Stimulated activated CD4-positive, alpha-beta T cell treated with anti-CD3 and anti-CD28 coated beads, Interleukin-1b, Interleukin-23, amount 100 ng/mL, for 24 hours (primary cell): ENCODE results near the gene OR56A4.

Experiments used
- DNase-seq, 4 experiments: peaks; one replicate each; pipeline ENCODE4 v3.0.0-alpha.2; 2020; ENCODE audit warnings: low read depth in 4 of 4, low spot score in 1 of 4

OR56A4 gene

GRCh38 chr11:6006846-6007245 is at the start of gene OR56A4:
OR56A4 (minus strand) TSS chr11:6006946; CDS start chr11:6002992, 3,954 bp downstream.
- DNase-seq: no peak

GRCh38 chr11:6055569-6055968 is 48.8 kb upstream of the OR56A4 start:
- DNase-seq: no peak

- no peak for DNase-seq
These were observed 45.6 kb upstream of the OR56A4 start for GRCh38 chr11:6052374-6052773.

GRCh38 chr11:6040874-6041273 is 34.1 kb upstream of the OR56A4 start:
- no peak for DNase-seq

- no peak for DNase-seq
These were observed 24.1 kb upstream of the OR56A4 start, which contains the start of gene OR56A1 for GRCh38 chr11:6030708-6031405. OR56A1 (minus strand) TSS chr11:6030758; CDS start chr11:6027692, 3,066 bp downstream.

GRCh38 chr11:6027501-6027900 is 20.8 kb upstream of the OR56A4 start:
- no peak for DNase-seq

GRCh38 chr11:6025056-6025455 is 18.3 kb upstream of the OR56A4 start:
- DNase-seq: no peak

- DNase-seq: no peak
These were observed 16.2 kb upstream of the OR56A4 start for GRCh38 chr11:6022956-6023355.

- no peak for DNase-seq
These were observed 6.3 kb upstream of the OR56A4 start for GRCh38 chr11:6013042-6013441.

GRCh38 chr11:6012035-6012668 is 5.4 kb upstream of the OR56A4 start:
- no peak for DNase-seq

- DNase-seq: no peak
These were observed 351 bp downstream of the OR56A4 start for GRCh38 chr11:6006395-6006794.

- DNase-seq: no peak
These were observed 4.5 kb downstream of the OR56A4 start for GRCh38 chr11:6002202-6002699.

GRCh38 chr11:5994791-5995190 is 12.0 kb downstream of the OR56A4 start:
- no peak for DNase-seq

GRCh38 chr11:5992604-5993251 is 14.0 kb downstream of the OR56A4 start:
- DNase-seq: no peak

GRCh38 chr11:5992150-5992549 is 14.6 kb downstream of the OR56A4 start:
- no peak for DNase-seq

- DNase-seq: no peak
These were observed 17.5 kb downstream of the OR56A4 start for GRCh38 chr11:5989203-5989602.

GRCh38 chr11:5986885-5987284 is 19.9 kb downstream of the OR56A4 start, which contains the start of gene OR52L1:
OR52L1 (minus strand) TSS chr11:5986985; CDS start chr11:5986930, 55 bp downstream.
- no peak for DNase-seq

GRCh38 chr11:5983443-5983842 is 23.3 kb downstream of the OR56A4 start:
- no peak for DNase-seq

- DNase-seq: no peak
These were observed 33.2 kb downstream of the OR56A4 start for GRCh38 chr11:5973530-5973929.

- no peak for DNase-seq
These were observed 38.4 kb downstream of the OR56A4 start, which contains the start of gene OR56A5 for GRCh38 chr11:5968394-5968793. OR56A5 (minus strand) TSS chr11:5968494; CDS start chr11:5968494, 0 bp downstream.

GRCh38 chr11:5967708-5968107 is 39.0 kb downstream of the OR56A4 start:
- DNase-seq: no peak

- DNase-seq: no peak
These were observed 39.8 kb downstream of the OR56A4 start for GRCh38 chr11:5966958-5967357.
